Measurements from ENCODE around the gene BMS1. TPM values are rescaled to one million over a fixed set of nuclear protein-coding genes. Genes with fewer than 3 reads are reported as not detected.

Gene BMS1
- total and polyA plus RNA-seq, 2 of the 8 experiments (the other 6 are each of a cell fraction or from before 2014, with no cell fraction given): 3.7 to 34.6 TPM

DNA sequence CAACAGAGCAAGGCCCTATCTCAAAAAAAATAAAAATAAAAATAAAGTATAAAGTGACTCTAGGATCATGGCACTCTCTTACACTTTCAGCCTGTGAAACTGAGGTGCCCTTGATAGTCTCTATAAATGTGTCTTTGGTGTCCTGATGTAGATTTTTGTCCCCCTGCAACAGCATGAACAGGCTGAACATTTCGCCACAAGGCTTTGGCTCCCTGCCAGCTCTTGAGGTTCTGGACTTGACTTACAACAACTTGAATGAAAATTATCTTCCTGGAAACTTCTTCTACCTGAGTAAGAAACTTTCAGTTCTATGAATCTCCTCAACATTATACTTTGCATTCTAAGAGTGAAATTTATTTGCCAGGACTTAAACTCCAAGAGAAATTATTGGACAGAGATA, 48.1 kb upstream of the BMS1 start:
- peaks cover 22 to 46% of the 10 kb centered on the region in 2 experiments for H3K9me3 ChIP-seq (ENCODE audit: insufficient read depth in 2 of 2, low read depth in 1 of 2, low read length in 1 of 2)
- CTCF ChIA-PET (ENCODE audit: partially characterized antibody): interaction anchor here (0.6 to 0.7 kb wide), 2 partner anchors 239 to 1119 kb away, joined by 3 to 4 read pairs; no protein-coding TSS in a partner anchor
- no peaks in the 10 kb centered on the region for H3K79me1 ChIP-seq (ENCODE audit: low read depth, low read length)
- no peaks in the 10 kb centered on the region for H3K79me2 ChIP-seq (ENCODE audit: control insufficient read depth in 1 of 2, insufficient read depth in 2 of 2, low read length in 2 of 2)
- no peak overlapping the region for H3K56ac ChIP-seq (replicated peaks; ENCODE audit: insufficient read length, low read depth, low read length)
- POLR2A ChIA-PET (ENCODE audit: partially characterized antibody): no interaction called here
- FAIRE-seq (no peak), DNase-seq (ENCODE audit: low read depth in 1 of 2, low spot score in 2 of 2) (no peak)
- no peak overlapping the region for H4K91ac ChIP-seq (replicated peaks; ENCODE audit: insufficient read length, low read length)
- no peak overlapping the region for H2BK20ac ChIP-seq (ENCODE audit: low read length)
- no peak overlapping the region for H3K18ac ChIP-seq (ENCODE audit: extremely low read depth, low read length)
- H3K23ac ChIP-seq (ENCODE audit: insufficient read length): no peak overlapping the region
- no peak overlapping the region for H3K4me3 ChIP-seq (ENCODE audit: extremely low read depth in 1 of 4, insufficient read depth in 2 of 4, low read depth in 3 of 4, low read length in 4 of 4)
- TF ChIP-seq CHD2 (IDR thresholded peaks at IDR 0.05; ENCODE audit: low read length) (no peak), POU5F1 (IDR thresholded peaks at IDR 0.05; ENCODE audit: low read depth, low read length) (no peak), TBP (IDR thresholded peaks at IDR 0.05; ENCODE audit: low read depth, low read length) (no peak), CTBP2 (IDR thresholded peaks at IDR 0.05; ENCODE audit: borderline replicate concordance, insufficient read depth, insufficient read length, low read length) (no peak), HDAC6 (IDR thresholded peaks at IDR 0.05; ENCODE audit: low read depth, low read length) (no peak), SP4 (IDR thresholded peaks at IDR 0.05; ENCODE audit: low read length) (no peak), FOSL1 (IDR thresholded peaks at IDR 0.05; ENCODE audit: insufficient read depth, low read depth, low read length) (no peak)
- TF ChIP-seq, protein P1, sequence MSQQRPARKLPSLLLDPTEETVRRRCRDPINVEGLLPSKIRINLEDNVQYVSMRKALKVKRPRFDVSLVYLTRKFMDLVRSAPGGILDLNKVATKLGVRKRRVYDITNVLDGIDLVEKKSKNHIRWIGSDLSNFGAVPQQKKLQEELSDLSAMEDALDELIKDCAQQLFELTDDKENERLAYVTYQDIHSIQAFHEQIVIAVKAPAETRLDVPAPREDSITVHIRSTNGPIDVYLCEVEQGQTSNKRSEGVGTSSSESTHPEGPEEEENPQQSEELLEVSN (IDR thresholded peaks at IDR 0.05): no peak
- H3K36me3 ChIP-seq (ENCODE audit: control insufficient read depth in 2 of 4, insufficient read depth in 4 of 4, low read length in 3 of 4): no peaks in the 10 kb centered on the region; a peak in 1 of 8 replicates
- no peak overlapping the region for H2BK120ac ChIP-seq (replicated peaks; ENCODE audit: low read depth, low read length)
- H3K14ac ChIP-seq (ENCODE audit: insufficient read length): no peak overlapping the region
- H2AFZ ChIP-seq (ENCODE audit: low read length): no peak overlapping the region
- no peak overlapping the region for H3K27ac ChIP-seq (ENCODE audit: low read depth, low read length)
- H3K4me1 ChIP-seq (replicated peaks in 1 of 4; ENCODE audit: control insufficient read depth in 3 of 4, insufficient read depth in 4 of 4, low read length in 3 of 4): no peaks in the 10 kb centered on the region
- H2BK5ac ChIP-seq (ENCODE audit: low read depth, low read length): no peak overlapping the region
- WGBS, 2 experiments (ENCODE audit: extremely low coverage in 1 of 2, insufficient coverage in 1 of 2, insufficient read length in 1 of 2, insufficient replicate concordance in 2 of 2, low coverage in 1 of 2, low lambda C conversion rate in 2 of 2, missing lambda C conversion rate in 1 of 2): 75% methylated on average over 1 of the region's 1 CpG; no CpG with 5 or more reads in 1 of the 2 experiments
- H4K20me1 ChIP-seq (replicated peaks in 1 of 2; ENCODE audit: control insufficient read depth in 1 of 2, insufficient read depth in 2 of 2, low read length in 2 of 2): peaks cover 0 to 2% of the 10 kb centered on the region in 2 experiments
- peaks cover 4% of the 10 kb centered on the region; the same call in 1 of the 2 replicates for H3K23me2 ChIP-seq (ENCODE audit: low read depth, low read length)
- H3K9ac ChIP-seq (replicated peaks in 1 of 4; ENCODE audit: extremely low read depth in 1 of 4, low read depth in 3 of 4, low read length in 3 of 4): no peak overlapping the region
- no peaks in the 10 kb centered on the region for H3K27me3 ChIP-seq (replicated peaks in 1 of 4; ENCODE audit: control insufficient read depth in 3 of 4, extremely low read depth in 1 of 4, insufficient read depth in 3 of 4, low read length in 3 of 4)
- no peak overlapping the region for H3K4me2 ChIP-seq (ENCODE audit: insufficient read depth in 1 of 2, low read depth in 2 of 2, low read length in 2 of 2)
- H2AK5ac ChIP-seq (ENCODE audit: low read depth, low read length): no peak overlapping the region
- no peak overlapping the region for H2BK15ac ChIP-seq (ENCODE audit: low read length)
- H3K4ac ChIP-seq (replicated peaks; ENCODE audit: insufficient read length, low read depth, low read length): no peak overlapping the region
- H2BK12ac ChIP-seq (ENCODE audit: low read depth, low read length): no peak overlapping the region
- no peak overlapping the region for H4K5ac ChIP-seq (ENCODE audit: insufficient read length, low read depth, low read length)
- no peak overlapping the region for H4K8ac ChIP-seq (ENCODE audit: extremely low read depth, insufficient read depth, low read length)
